HepG2 (cell line): Measurements from ENCODE around the gene DNAJC7. TPM values are rescaled to one million over a fixed set of nuclear protein-coding genes. Genes with fewer than 3 reads are reported as not detected.

Experiments used
- AGO1 ChIP-seq: fragments of 200-400 bp; formaldehyde crosslinking; IDR thresholded peaks from 2 replicates; pipeline ENCODE4 v1.6.1; 2017; ENCODE audit warnings: mild to moderate bottlenecking, low read depth, low read length, moderate library complexity; ENCODE audit not compliant: poor library complexity, severe bottlenecking
- ATF5 ChIP-seq: sonication (generic); formaldehyde crosslinking; IDR thresholded peaks from 2 replicates; pipeline ENCODE4 v1.4.0; 2020; ENCODE audit warnings: mild to moderate bottlenecking, low read depth, missing genetic modification reagents
- BRF2 ChIP-seq: sonication (generic); formaldehyde crosslinking; IDR thresholded peaks from 2 replicates; pipeline ENCODE4 v1.8.1; 2022; ENCODE audit warnings: mild to moderate bottlenecking, missing genetic modification reagents
- HCFC1 ChIP-seq: fragments of 150-350 bp; IDR thresholded peaks from 2 replicates; pipeline ENCODE4 v1.6.1; 2014; ENCODE audit warnings: low read depth, low read length
- KLF15 ChIP-seq: sonication (generic); formaldehyde crosslinking; IDR thresholded peaks from 2 replicates; pipeline ENCODE4 v1.8.1; 2023; ENCODE audit warnings: borderline replicate concordance, mild to moderate bottlenecking, inconsistent platforms, missing genetic modification reagents, mixed read lengths
- LCORL ChIP-seq, 2 experiments: fragments of 450-650 bp in 1 of 2; sonication (generic) in 1 of 2; formaldehyde crosslinking in 1 of 2; IDR thresholded peaks; 2 replicates each; pipeline versions ENCODE4 v1.5.0 to v1.6.1; 2017 to 2020; ENCODE audit warnings: antibody characterized with exemption in 1 of 2, missing genetic modification reagents in 1 of 2
- MATR3 ChIP-seq: sonication (generic); formaldehyde crosslinking; IDR thresholded peaks from 2 replicates; pipeline ENCODE4 v1.4.0; 2020; ENCODE audit warnings: missing genetic modification reagents
- MTF2 ChIP-seq: sonication (generic); formaldehyde crosslinking; IDR thresholded peaks from 2 replicates; pipeline ENCODE4 v1.5.0; 2020; ENCODE audit warnings: missing genetic modification reagents, borderline replicate concordance
- MZF1 ChIP-seq: sonication (generic); formaldehyde crosslinking; IDR thresholded peaks from 2 replicates; pipeline ENCODE4 v1.8.1; 2023; ENCODE audit warnings: mild to moderate bottlenecking, missing genetic modification reagents, borderline replicate concordance
- PPARG ChIP-seq: conservative IDR thresholded peaks from 2 replicates; pipeline ENCODE4 v1.6.1; 2016; ENCODE audit warnings: missing biosample characterization, missing genetic modification reagents
- PRPF4 ChIP-seq: fragments of 200-400 bp; formaldehyde crosslinking; IDR thresholded peaks from 2 replicates; pipeline ENCODE4 v1.6.1; 2016; ENCODE audit warnings: low read length, low read depth; ENCODE audit not compliant: poor library complexity, severe bottlenecking
- RFX5 ChIP-seq: IDR thresholded peaks from 2 replicates; pipeline ENCODE4 v1.6.1; 2011; ENCODE audit warnings: low read depth, low read length, improper control_type of control experiment
- SIN3B ChIP-seq: fragments of 150-350 bp; IDR thresholded peaks from 2 replicates; pipeline ENCODE4 v1.6.1; 2014; ENCODE audit warnings: low read length
- SRY ChIP-seq: sonication (generic); formaldehyde crosslinking; IDR thresholded peaks from 2 replicates; pipeline ENCODE4 v1.8.0; 2022; ENCODE audit warnings: mild to moderate bottlenecking, missing genetic modification reagents
- TBL1XR1 ChIP-seq: fragments of 150-350 bp; IDR thresholded peaks from 2 replicates; pipeline ENCODE4 v1.6.1; 2014; ENCODE audit warnings: borderline replicate concordance, low read length; ENCODE audit not compliant: partially characterized antibody
- ZBTB20 ChIP-seq: sonication (generic); formaldehyde crosslinking; IDR thresholded peaks from 2 replicates; pipeline ENCODE4 v1.8.1; 2023; ENCODE audit warnings: missing genetic modification reagents, low read depth, mild to moderate bottlenecking, borderline replicate concordance
- ZBTB42 ChIP-seq: sonication (generic); formaldehyde crosslinking; IDR thresholded peaks from 2 replicates; pipeline ENCODE4 v1.5.0; 2020; ENCODE audit warnings: mild to moderate bottlenecking, missing genetic modification reagents
- ZBTB44 ChIP-seq: sonication (generic); formaldehyde crosslinking; IDR thresholded peaks from 2 replicates; pipeline ENCODE4 v1.4.0; 2020; ENCODE audit warnings: missing genetic modification reagents
- ZFAT ChIP-seq: sonication (generic); formaldehyde crosslinking; conservative IDR thresholded peaks from 2 replicates; pipeline ENCODE4 v1.8.1; 2023; ENCODE audit warnings: missing genetic modification reagents, inconsistent platforms
- ZFP62 ChIP-seq: sonication (generic); formaldehyde crosslinking; IDR thresholded peaks from 2 replicates; pipeline ENCODE4 v1.4.0; 2020; ENCODE audit warnings: missing genetic modification reagents
- ZKSCAN8 ChIP-seq: IDR thresholded peaks from 2 replicates; pipeline ENCODE4 v1.6.1; 2016; ENCODE audit warnings: borderline replicate concordance, missing genetic modification reagents, missing compliant biosample characterization
- ZNF260 ChIP-seq: sonication (generic); formaldehyde crosslinking; IDR thresholded peaks from 2 replicates; pipeline ENCODE4 v1.4.0; 2020; ENCODE audit warnings: missing genetic modification reagents, low read depth, mild to moderate bottlenecking, borderline replicate concordance
- ZNF510 ChIP-seq: sonication (generic); formaldehyde crosslinking; IDR thresholded peaks from 2 replicates; pipeline ENCODE4 v1.4.0; 2020; ENCODE audit warnings: low read depth, mild to moderate bottlenecking, missing genetic modification reagents
- ZNF746 ChIP-seq: sonication (generic); formaldehyde crosslinking; IDR thresholded peaks from 2 replicates; pipeline ENCODE4 v1.8.0; 2022; ENCODE audit warnings: mild to moderate bottlenecking, missing genetic modification reagents
- ZNF761 ChIP-seq: sonication (generic); formaldehyde crosslinking; conservative IDR thresholded peaks from 2 replicates; pipeline ENCODE4 v1.4.0; 2020; ENCODE audit warnings: mild to moderate bottlenecking, missing genetic modification reagents
- ZSCAN30 ChIP-seq: sonication (generic); formaldehyde crosslinking; IDR thresholded peaks from 2 replicates; pipeline ENCODE4 v1.5.0; 2020; ENCODE audit warnings: mild to moderate bottlenecking, missing genetic modification reagents
- polyA plus RNA-seq, 8 experiments: library from polyadenylated mRNA; depleted of rRNA in 3 of 8; stranded (reverse) in 7 of 8; unstranded in 1 of 8; fragments of >200 nt; fragmentation: Illumina TruSeq in 4 of 8; extraction: Trizol in 4 of 8; gene quantifications; 2 replicates each; pipeline versions ENCODE4 v1.2.1 to v1.2.3, GENCODE V29; 2011 to 2016; ENCODE audit warnings: low read depth in 4 of 8, missing spikeins in 1 of 8, mixed read lengths in 1 of 8; ENCODE audit not compliant: insufficient read depth in 1 of 8
- total RNA-seq, 5 experiments: library from RNA; depleted of rRNA; stranded (reverse); fragments of >200 nt; fragmentation: Illumina TruSeq; extraction: Trizol; gene quantifications; 2 replicates each; pipeline ENCODE4 v1.2.3, GENCODE V29; 2016; ENCODE audit warnings: low read depth in 1 of 5

DNAJC7 gene
- total and polyA plus RNA-seq, 2 of the 13 experiments (the other 11 are each of a cell fraction or from before 2014, with no cell fraction given): 47.7 to 132 TPM

GRCh38 chr17:42016941-42017865 is at the start of gene DNAJC7 (continued):
- TF ChIP-seq ATF5 (CRISPR knock-in tag) (peak; percentile 96), ZNF761 (peak; percentile 82; the same call in 1 of the 2 replicates), BRF2 (CRISPR knock-in tag) (peak; percentile 81; the same call in 1 of the 2 replicates), KLF15 (CRISPR knock-in tag) (no peak; the same call in 1 of the 2 replicates), ZBTB20 (CRISPR knock-in tag) (peak; percentile 76; the same call in 1 of the 2 replicates), TBL1XR1 (no peak), RFX5 (no peak), ZBTB44 (CRISPR knock-in tag) (no peak; the same call in 1 of the 2 replicates), ZNF260 (no peak; the same call in 1 of the 2 replicates), ZNF510 (CRISPR knock-in tag) (no peak), HCFC1 (peak; percentile 68), ZBTB42 (CRISPR knock-in tag) (peak; percentile 78), ZFAT (CRISPR knock-in tag) (0 out of 2 replicates have a peak, but pooled peaks have one; percentile 13), AGO1 (peak; percentile 78), PRPF4 (no peak), PPARG (CRISPR knock-in tag) (peak; percentile 57; the same call in 1 of the 2 replicates), MZF1 (CRISPR knock-in tag) (peak; percentile 39; the same call in 1 of the 2 replicates), ZSCAN30 (CRISPR knock-in tag) (peak; percentile 82; the same call in 1 of the 2 replicates), SIN3B (peak; percentile 64), SRY (CRISPR knock-in tag) (peak; percentile 93), ZFP62 (CRISPR knock-in tag) (no peak), MATR3 (CRISPR knock-in tag) (no peak), ZNF746 (CRISPR knock-in tag) (peak; percentile 78; the same call in 1 of the 2 replicates), MTF2 (CRISPR knock-in tag) (no peak), LCORL (IDR thresholded peaks at IDR 0.05) (no peak), LCORL (CRISPR knock-in tag; IDR thresholded peaks at IDR 0.05) (peak; percentile 75), ZKSCAN8 (CRISPR knock-in tag) (peak; percentile 95)
